AG10803 (cell line): ENCODE results near the gene KLRC3.
A peak's percentile ranks its signal among the peaks of the same experiment; 100 is the strongest.
"Not testable (repeated sequence)": the region's sequence is repeated elsewhere in the genome, so short reads cannot be mapped to it uniquely, and the experiment has no call there.

Source experiments
- DNase-seq: peaks from one replicate; pipeline ENCODE4 v3.0.0; 2010; ENCODE audit warnings: low read depth
- H3K4me3 ChIP-seq: 2 replicates; pipeline ENCODE4 v1.5.1; 2011; ENCODE audit warnings: mild to moderate bottlenecking, low read length, control low read depth
- CTCF ChIP-seq: conservative IDR thresholded peaks from 2 replicates; pipeline ENCODE4 v1.5.1; 2011; ENCODE audit warnings: mild to moderate bottlenecking, low read length, control low read depth, inconsistent platforms

KLRC3 gene

GRCh38 chr12:10368206-10369171 is 51.9 kb downstream of the KLRC3 start:
- no peak for TF ChIP-seq CTCF
- DNase-seq = no peak
- H3K4me3 ChIP-seq = no peak overlapping the region

- not testable (repeated sequence) for DNase-seq, H3K4me3 ChIP-seq
Observed at GRCh38 chr12:10367714-10368113, 52.7 kb downstream of the KLRC3 start.

DNA sequence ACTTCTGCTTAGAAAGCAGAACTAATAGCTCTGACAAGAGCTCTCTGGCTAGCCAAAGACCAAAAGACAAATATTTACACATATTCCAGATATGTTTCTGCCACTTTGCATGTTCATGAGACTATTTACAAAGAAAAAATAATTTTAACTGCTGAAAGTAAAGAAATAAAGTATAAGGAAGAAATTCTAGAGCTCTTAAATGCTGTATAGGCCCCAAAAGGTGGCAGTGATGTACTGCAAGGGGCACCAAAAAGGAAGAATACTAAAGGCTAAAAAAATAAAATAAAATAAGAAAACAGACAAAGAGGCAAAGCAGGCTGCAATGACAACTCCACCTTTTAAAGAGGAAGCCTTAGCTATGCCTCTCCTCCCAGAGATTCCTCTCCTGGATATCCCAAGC is 53.5 kb downstream of the KLRC3 start:
- DNase-seq = peak; percentile 63
- peak; percentile 49 for TF ChIP-seq CTCF
- no peak overlapping the region for H3K4me3 ChIP-seq

GRCh38 chr12:10365696-10366405 is 54.5 kb downstream of the KLRC3 start:
- peak overlapping the region; percentile 79 for H3K4me3 ChIP-seq
- DNase-seq = peak; percentile 34
- peak; percentile 42 for TF ChIP-seq CTCF

- DNase-seq = peak; percentile 72
- TF ChIP-seq CTCF = no peak
- peak overlapping the region; percentile 79 for H3K4me3 ChIP-seq
Observed at GRCh38 chr12:10364815-10365622, 55.4 kb downstream of the KLRC3 start.

DNA sequence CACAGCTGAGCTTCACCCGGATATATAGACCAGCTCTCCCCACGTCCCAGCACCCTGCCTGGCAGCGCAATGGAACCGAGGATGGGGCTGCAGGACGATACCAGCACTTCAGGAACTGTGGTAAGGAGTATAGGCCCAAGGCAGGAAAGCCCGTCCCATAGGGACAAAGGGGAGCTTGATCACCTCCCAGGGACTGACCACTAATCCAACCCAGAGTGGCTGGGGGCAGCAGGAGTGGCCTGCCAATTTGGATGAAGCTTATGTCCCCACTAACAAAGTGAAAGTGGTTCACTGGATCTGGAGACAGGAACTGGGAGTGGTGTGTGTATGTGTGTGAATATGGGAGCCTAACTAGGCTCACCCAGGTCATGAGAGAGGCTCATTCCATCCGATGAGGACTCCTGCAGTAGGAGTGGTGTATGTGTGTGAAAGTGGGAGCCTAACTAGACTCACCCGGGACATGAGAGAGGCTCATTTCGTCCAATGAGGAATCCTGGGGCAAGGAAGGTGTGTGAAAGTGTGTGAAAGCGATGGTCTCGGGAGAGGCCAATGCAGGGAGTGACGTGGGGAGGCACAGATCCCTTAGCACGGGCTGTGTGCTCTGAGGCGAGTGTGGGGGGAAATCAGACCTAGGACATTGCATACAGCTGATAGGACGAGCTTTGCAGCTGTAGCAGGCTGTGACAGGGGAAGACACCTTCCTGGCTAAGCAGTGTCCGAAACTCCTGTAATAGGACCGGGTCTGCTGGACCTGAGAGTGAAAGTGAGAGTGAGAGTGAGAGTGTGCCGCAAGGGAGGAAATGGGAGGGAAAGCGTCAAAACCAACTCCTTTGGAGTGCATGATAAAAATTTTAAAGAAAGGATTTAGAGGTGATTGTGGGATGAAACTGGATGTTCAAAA is 56.2 kb downstream of the KLRC3 start:
- peak; percentile 47 for DNase-seq
- peak overlapping the region; percentile 79 for H3K4me3 ChIP-seq
- no peak for TF ChIP-seq CTCF
